ENCODE measurements around the gene IL17C.
"Not testable (repeated sequence)": the region's sequence is repeated elsewhere in the genome, so short reads cannot be mapped to it uniquely, and the experiment has no call there.

GRCh38 chr16:88669493-88669892 is 31.1 kb downstream of the IL17C start:
- not testable (repeated sequence) for TF ChIP-seq JUNB (IDR thresholded peaks at IDR 0.05); TARDBP (IDR thresholded peaks at IDR 0.05; ENCODE audit: borderline replicate concordance); FOXM1 (IDR thresholded peaks at IDR 0.05; ENCODE audit: low read depth, low read length); POLR2A (IDR thresholded peaks at IDR 0.05; ENCODE audit: low read depth, low read length); SP1 (IDR thresholded peaks at IDR 0.05; ENCODE audit: low read depth, low read length); JUND (IDR thresholded peaks at IDR 0.05; ENCODE audit: low read depth, low read length); PKNOX1 (IDR thresholded peaks at IDR 0.05); TAF1 (IDR thresholded peaks at IDR 0.05; ENCODE audit: borderline replicate concordance, low read depth, low read length); ZNF274 (IDR thresholded peaks at IDR 0.05; ENCODE audit: insufficient read depth, insufficient read length); CTCF (IDR thresholded peaks at IDR 0.05 in 2 of 3, conservative IDR thresholded peaks at IDR 0.05 in 1 of 3; ENCODE audit: control insufficient read depth in 2 of 3, extremely low read depth in 1 of 3, insufficient read depth in 1 of 3, low read depth in 3 of 3, low read length in 3 of 3); EZH2 (IDR thresholded peaks at IDR 0.05; ENCODE audit: borderline replicate concordance, control insufficient read depth, low read depth, low read length); EP300 (IDR thresholded peaks at IDR 0.05; ENCODE audit: borderline replicate concordance in 1 of 2, control insufficient read depth in 1 of 2, low read depth in 2 of 2, low read length in 2 of 2); POLR2AphosphoS5 (IDR thresholded peaks at IDR 0.05; ENCODE audit: low read length)
